Calu3 (cell line): ENCODE data around the gene SH2B3. TPM values are rescaled to one million over a fixed set of nuclear protein-coding genes. Genes with fewer than 3 reads are reported as not detected.

ENCODE experiments used
- BruUV-seq: library from RNA; stranded (reverse); fragments of 400-500 nt; replicated peaks from 2 replicates; lab custom pipeline; 2021; lab: Mats Ljungman, UMichigan
- CTCF ChIA-PET: fragments of 300-600 bp; sonication (Branson Sonifier 250); formaldehyde crosslinking; loops from one replicate; lab custom pipeline; 2022; ENCODE audit warnings: antibody characterized with exemption; lab: Charles Lee
- DNase-seq: peaks from one replicate; pipeline ENCODE4 v3.0.0; 2022
- H3K27ac Mint-ChIP-seq: one replicate; pipeline ENCODE4 v1.8.0; 2022; ENCODE audit warnings: mixed read lengths; ENCODE audit not compliant: unreplicated experiment
- H3K27me3 Mint-ChIP-seq: one replicate; pipeline ENCODE4 v1.8.0; 2022; ENCODE audit warnings: mixed read lengths; ENCODE audit not compliant: unreplicated experiment
- H3K36me3 Mint-ChIP-seq: one replicate; pipeline ENCODE4 v1.8.0; 2022; ENCODE audit warnings: mild to moderate bottlenecking, moderate library complexity, mixed read lengths; ENCODE audit not compliant: insufficient read depth, unreplicated experiment
- H3K4me1 Mint-ChIP-seq: one replicate; pipeline ENCODE4 v1.8.0; 2022; ENCODE audit warnings: mild to moderate bottlenecking, low read depth, mixed read lengths; ENCODE audit not compliant: unreplicated experiment
- H3K4me3 Mint-ChIP-seq: one replicate; pipeline ENCODE4 v1.8.0; 2022; ENCODE audit warnings: mild to moderate bottlenecking, low read depth, moderate library complexity, mixed read lengths; ENCODE audit not compliant: unreplicated experiment
- H3K9me3 Mint-ChIP-seq: one replicate; pipeline ENCODE4 v1.8.0; 2022; ENCODE audit warnings: low read depth, mixed read lengths; ENCODE audit not compliant: unreplicated experiment
- intact Hi-C: fragments of 100-400 bp; cut with micrococcal nuclease; formaldehyde crosslinking; loops from one replicate; pipeline ENCODE4 v1.10.0; 2022; ENCODE audit not compliant: unreplicated experiment
- total RNA-seq: library from RNA; stranded (reverse); gene quantifications from 2 replicates; pipeline ENCODE4 v1.2.3, GENCODE V29; 2022
- TF ChIP-seq, protein P1 (sequence below): fragments of 200-600 bp; IDR thresholded peaks from one replicate; pipeline ENCODE4 v1.8.0; 2022; ENCODE audit warnings: antibody characterized with exemption; ENCODE audit not compliant: unreplicated experiment

SH2B3 gene
- total RNA-seq, 1 experiment from 2014 or later = 14.3 TPM

DNA sequence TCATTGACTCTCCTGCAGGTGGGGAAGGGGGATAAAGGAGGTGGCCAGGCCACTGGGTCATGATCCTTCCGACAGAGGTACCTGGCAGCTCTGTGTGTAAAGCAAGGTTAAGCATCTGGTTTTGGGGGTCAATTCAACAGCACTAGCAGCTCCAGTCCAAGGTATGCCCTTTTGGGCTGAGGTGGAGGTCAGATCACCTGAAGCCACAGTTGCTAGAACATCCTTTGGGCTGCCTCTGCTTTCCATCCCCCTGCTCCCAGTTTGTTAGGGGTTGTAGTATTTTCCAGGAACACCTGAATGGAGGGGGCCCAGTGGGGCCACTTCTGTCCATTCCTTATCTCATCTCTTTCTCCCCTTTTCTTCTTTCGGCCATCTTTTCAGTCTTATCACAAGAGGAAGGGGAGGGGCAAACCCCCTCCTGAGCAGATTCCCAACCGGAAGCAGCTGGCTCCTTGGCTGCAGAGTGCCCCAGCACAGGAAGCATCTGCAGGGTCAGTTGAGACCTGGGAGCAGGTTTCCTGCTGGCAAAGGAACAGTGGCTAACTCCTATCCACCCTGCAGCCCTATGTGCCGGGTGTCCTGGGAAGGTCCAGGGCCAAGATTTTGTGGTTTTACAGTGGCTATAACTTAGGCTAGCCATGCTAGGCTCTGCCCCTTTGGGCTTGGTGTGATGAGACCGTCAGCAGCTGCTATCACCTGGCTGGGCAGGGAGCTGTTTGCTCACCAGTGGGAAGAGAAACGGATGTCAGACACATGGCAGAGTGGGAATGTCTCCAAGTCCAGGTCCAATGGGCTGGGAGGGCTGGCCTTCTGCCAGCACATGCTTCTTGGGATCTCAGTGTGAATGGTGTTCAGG lies 40.2 kb downstream of the SH2B3 start:
- intact Hi-C loops = no loop called here
- DNase-seq = no peak
- Mint-ChIP-seq H3K27ac (peak overlapping the region; percentile 20), H3K4me1 (peaks cover 9% of the 10 kb centered on the region), H3K4me3 (no peak overlapping the region), H3K27me3 (no peaks in the 10 kb centered on the region), H3K36me3 (peaks cover 81% of the 10 kb centered on the region), H3K9me3 (no peaks in the 10 kb centered on the region)
- CTCF ChIA-PET = interaction anchor here (1.5 kb wide), 1 partner anchor 49 kb away, joined by 5 read pairs; no protein-coding TSS in a partner anchor
- TF ChIP-seq, protein P1, sequence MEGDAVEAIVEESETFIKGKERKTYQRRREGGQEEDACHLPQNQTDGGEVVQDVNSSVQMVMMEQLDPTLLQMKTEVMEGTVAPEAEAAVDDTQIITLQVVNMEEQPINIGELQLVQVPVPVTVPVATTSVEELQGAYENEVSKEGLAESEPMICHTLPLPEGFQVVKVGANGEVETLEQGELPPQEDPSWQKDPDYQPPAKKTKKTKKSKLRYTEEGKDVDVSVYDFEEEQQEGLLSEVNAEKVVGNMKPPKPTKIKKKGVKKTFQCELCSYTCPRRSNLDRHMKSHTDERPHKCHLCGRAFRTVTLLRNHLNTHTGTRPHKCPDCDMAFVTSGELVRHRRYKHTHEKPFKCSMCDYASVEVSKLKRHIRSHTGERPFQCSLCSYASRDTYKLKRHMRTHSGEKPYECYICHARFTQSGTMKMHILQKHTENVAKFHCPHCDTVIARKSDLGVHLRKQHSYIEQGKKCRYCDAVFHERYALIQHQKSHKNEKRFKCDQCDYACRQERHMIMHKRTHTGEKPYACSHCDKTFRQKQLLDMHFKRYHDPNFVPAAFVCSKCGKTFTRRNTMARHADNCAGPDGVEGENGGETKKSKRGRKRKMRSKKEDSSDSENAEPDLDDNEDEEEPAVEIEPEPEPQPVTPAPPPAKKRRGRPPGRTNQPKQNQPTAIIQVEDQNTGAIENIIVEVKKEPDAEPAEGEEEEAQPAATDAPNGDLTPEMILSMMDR = no peak
- BruUV-seq = no TSS peak

DNA sequence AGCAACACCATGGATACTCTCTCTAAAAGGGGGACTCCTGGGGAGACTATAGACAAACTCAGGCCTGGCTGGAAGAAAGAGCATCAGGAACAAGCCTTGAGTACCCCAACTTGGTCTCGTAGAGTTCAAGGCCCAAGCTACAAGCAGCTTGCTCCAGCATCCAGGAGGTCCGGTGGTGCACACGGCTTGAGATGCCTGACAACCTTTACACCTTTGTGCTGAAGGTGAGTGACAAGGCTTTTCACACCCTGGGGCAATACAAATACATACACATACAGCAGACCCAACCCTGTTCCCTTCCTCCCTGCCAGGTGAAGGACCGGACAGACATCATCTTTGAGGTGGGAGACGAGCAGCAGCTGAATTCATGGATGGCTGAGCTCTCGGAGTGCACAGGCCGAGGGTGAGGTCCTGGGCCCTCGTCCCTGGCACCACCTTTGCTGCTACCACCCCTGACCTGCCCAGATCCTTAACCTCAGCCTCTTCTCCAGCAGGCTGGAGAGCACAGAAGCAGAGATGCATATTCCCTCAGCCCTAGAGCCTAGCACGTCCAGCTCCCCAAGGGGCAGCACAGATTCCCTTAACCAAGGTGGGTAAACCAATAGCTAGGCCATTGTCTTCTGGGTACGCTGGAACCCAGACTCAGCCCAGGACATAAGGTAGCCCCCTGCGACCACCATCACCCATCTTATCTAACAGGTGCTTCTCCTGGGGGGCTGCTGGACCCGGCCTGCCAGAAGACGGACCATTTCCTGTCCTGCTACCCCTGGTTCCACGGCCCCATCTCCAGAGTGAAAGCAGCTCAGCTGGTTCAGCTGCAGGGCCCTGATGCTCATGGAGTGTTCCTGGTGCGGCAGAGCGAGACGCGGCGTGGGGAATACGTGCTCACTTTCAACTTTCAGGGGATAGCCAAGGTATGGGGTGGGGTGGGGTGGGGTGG lies 41.2 kb downstream of the SH2B3 start:
- Mint-ChIP-seq H3K27ac (no peak overlapping the region), H3K27me3 (no peaks in the 10 kb centered on the region), H3K36me3 (peaks cover 83% of the 10 kb centered on the region), H3K4me3 (no peak overlapping the region), H3K4me1 (peaks cover 9% of the 10 kb centered on the region), H3K9me3 (no peaks in the 10 kb centered on the region)
- no TSS peak for BruUV-seq
- TF ChIP-seq, protein P1 = no peak
- no peak for DNase-seq
- intact Hi-C loops = no loop called here
- CTCF ChIA-PET = interaction anchor here (1.5 kb wide), 1 partner anchor 50 kb away, joined by 5 read pairs; no protein-coding TSS in a partner anchor

DNA sequence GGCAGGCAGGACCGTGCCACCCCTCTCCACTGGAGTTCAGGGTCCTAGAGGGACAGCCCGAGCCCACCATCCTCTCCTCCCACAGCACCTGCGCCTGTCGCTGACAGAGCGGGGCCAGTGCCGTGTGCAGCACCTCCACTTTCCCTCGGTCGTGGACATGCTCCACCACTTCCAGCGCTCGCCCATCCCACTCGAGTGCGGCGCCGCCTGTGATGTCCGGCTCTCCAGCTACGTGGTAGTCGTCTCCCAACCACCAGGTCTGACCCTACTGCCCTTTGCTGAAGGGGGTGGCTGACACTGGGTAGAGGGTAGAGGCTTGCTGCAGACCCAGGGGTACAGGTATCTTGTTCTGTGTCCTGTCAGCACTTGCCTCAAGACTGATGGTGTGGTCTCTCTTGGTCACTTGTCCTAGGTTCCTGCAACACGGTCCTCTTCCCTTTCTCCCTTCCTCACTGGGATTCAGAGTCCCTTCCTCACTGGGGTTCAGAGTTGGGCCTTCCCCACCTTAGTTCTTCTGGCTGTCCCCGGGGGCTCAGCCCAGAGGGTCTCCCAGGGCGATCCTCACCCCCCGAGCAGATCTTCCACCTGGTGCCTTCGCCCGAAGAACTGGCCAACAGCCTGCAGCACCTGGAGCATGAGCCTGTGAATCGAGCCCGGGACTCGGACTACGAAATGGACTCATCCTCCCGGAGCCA lies 42.0 kb downstream of the SH2B3 start:
- CTCF ChIA-PET = no interaction called here
- Mint-ChIP-seq H3K4me3 (no peak overlapping the region), H3K27me3 (no peaks in the 10 kb centered on the region), H3K27ac (peak overlapping the region; percentile 19), H3K4me1 (peaks cover 3% of the 10 kb centered on the region), H3K36me3 (peaks cover 75% of the 10 kb centered on the region), H3K9me3 (no peaks in the 10 kb centered on the region)
- TF ChIP-seq, protein P1 = no peak
- BruUV-seq = no TSS peak
- intact Hi-C loops = no loop called here
- DNase-seq = no peak

DNA sequence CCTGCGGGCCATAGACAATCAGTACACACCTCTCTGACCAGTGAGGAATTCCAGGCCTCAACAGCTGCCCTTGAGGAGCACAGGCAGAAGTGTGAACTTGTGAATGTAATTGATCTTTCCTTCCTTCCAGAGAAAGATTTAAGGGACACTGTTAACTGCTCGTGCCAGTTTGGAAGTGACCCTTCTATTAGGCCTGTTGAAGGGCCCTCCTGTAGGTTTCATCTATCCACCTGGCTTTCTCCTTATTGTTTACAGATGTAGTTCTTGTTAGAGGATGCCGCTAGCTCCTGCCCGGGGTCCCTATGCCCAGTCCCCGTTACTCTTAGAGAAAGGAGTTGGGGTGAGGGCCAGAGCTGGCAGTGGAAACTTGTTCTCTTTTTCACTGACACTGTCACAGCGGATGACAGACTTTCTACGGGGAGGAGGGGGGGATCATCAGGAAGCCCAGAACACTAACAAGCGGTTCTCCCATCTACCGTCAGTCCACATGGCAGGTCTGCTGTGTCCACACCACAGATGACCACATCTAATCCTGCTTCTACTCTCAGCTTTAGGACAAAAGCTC lies 42.6 kb downstream of the SH2B3 start:
- intact Hi-C loops = no loop called here
- H3K4me3 Mint-ChIP-seq = no peak overlapping the region
- peaks cover 72% of the 10 kb centered on the region for H3K36me3 Mint-ChIP-seq
- CTCF ChIA-PET = interaction anchor here (1.1 kb wide), 1 partner anchor 51 kb away, joined by 3 read pairs; no protein-coding TSS in a partner anchor
- H3K27ac Mint-ChIP-seq = peak overlapping the region; percentile 45
- DNase-seq = no peak
- no TSS peak for BruUV-seq
- H3K9me3 Mint-ChIP-seq = no peaks in the 10 kb centered on the region
- no peaks in the 10 kb centered on the region for H3K4me1 Mint-ChIP-seq
- no peaks in the 10 kb centered on the region for H3K27me3 Mint-ChIP-seq
- TF ChIP-seq, protein P1 = no peak
